Ovary (tissue), 9 donors: ENCODE measurements around the gene CYSRT1. TPM values are rescaled to one million over a fixed set of nuclear protein-coding genes. Genes with fewer than 3 reads are reported as not detected.

Experiments used
- DNase-seq, 5 donors: peaks; one replicate each; pipeline ENCODE4 v3.0.0-alpha.2; 2019 to 2020
- H3K27ac ChIP-seq, 2 donors: fragments of 200-600 bp; one replicate each; pipeline versions ENCODE4 v1.5.1 to v1.8.0; 2019 to 2022
- H3K27me3 ChIP-seq: fragments of 200-600 bp; one replicate; pipeline ENCODE4 v1.8.0; 2022
- H3K36me3 ChIP-seq: fragments of 200-600 bp; sonication (generic); one replicate; pipeline ENCODE4 v1.5.1; 2019
- H3K4me1 ChIP-seq: one replicate; pipeline ENCODE4 v1.8.1; 2013; ENCODE audit warnings: mild to moderate bottlenecking, moderate library complexity; ENCODE audit not compliant: insufficient read depth
- H3K4me3 ChIP-seq: fragments of 200-600 bp; sonication (generic); one replicate; pipeline ENCODE4 v1.5.1; 2017
- H3K9me3 ChIP-seq, 2 donors: fragments of 200-600 bp in 1 of 2; sonication (generic) in 1 of 2; one replicate each; pipeline versions ENCODE4 v1.5.1 to v1.8.1; 2013 to 2019; ENCODE audit warnings: mild to moderate bottlenecking in 1 of 2, moderate library complexity in 1 of 2
- CTCF ChIP-seq, 3 donors: fragments of 450-650 bp in 2 of 3; fragments of 200-600 bp in 1 of 3; IDR thresholded peaks; one replicate each; pipeline versions ENCODE4 v1.5.1 to v1.8.0; 2016 to 2022; ENCODE audit warnings: antibody characterized with exemption in 3 of 3, mild to moderate bottlenecking in 1 of 3
- EP300 ChIP-seq: sonication (generic); formaldehyde crosslinking; IDR thresholded peaks from one replicate; pipeline ENCODE4 v1.6.1; 2017; ENCODE audit warnings: antibody characterized with exemption
- POLR2A ChIP-seq: fragments of 450-650 bp; IDR thresholded peaks from one replicate; pipeline ENCODE4 v1.6.1; 2017; ENCODE audit warnings: antibody characterized with exemption, mild to moderate bottlenecking, moderate library complexity
- WGBS, 3 donors: extraction: QIAGEN DNeasy Blood & Tissue Kit in 1 of 3; methylation state at CpG; one replicate each; pipeline versions ENCODE4 v1.1.5 to v1.1.7; 2013 to 2017; 5-methylcytosine and 5-hydroxymethylcytosine counted together
- intact Hi-C, 4 donors: fragments of 100-400 bp; cut with DNase I; formaldehyde crosslinking; loops; one replicate each; pipeline versions ENCODE4 v1.11.0 to v1.15.1; 2022 to 2023
- polyA plus RNA-seq, 2 donors: library from polyadenylated mRNA; stranded (reverse); fragments of 200-250 nt in 1 of 2; fragments of 350-450 nt in 1 of 2; fragmentation: Illumina TruSeq in 1 of 2; extraction: RNeasy Lipid Tissue Mini Kit (QIAGEN cat#74804) in 1 of 2; gene quantifications; one replicate each; pipeline ENCODE4 v1.2.3, GENCODE V29; 2013 to 2014
- total RNA-seq, 7 donors: library from RNA; depleted of rRNA in 2 of 7; stranded (reverse); fragments of >200 nt in 2 of 7; fragmentation: NEBNext Ultra II Directional in 3 of 7; extraction: Animal tissue kit (Norgen Biotek cat#: 25700) in 3 of 7; gene quantifications; one replicate each; pipeline versions ENCODE4 v1.1.0 to v1.2.4, GENCODE V29; 2016 to 2023
- donor health status: DM: no; HTN: no; CAD: no; lungs with moderate emphysema.
- donor health status: DM: no; HTN: no; CAD: no.
- donor health status: Bipolar disorder and iron deficiency.
- donor health status: DM: yes; HTN: yes; CAD: no.
- donor health status: DM: no; HTN: no; CAD: no.
- donor health status: DM: yes; HTN: yes; CAD: no.

CYSRT1 gene
- total and polyA plus RNA-seq, 9 donors, result 0.12 to 0.80 (median 0.17) TPM; not detected in 4

GRCh38 chr9:137251490-137252268 lies 26.7 kb downstream of the CYSRT1 start:
- peaks cover 15% of the 10 kb centered on the region for H3K4me1 ChIP-seq
- H3K4me3 ChIP-seq, result no peak overlapping the region
- intact Hi-C loops, result no loop called here
- no peaks in the 10 kb centered on the region for H3K36me3 ChIP-seq
- H3K9me3 ChIP-seq, result no peaks in the 10 kb centered on the region
- TF ChIP-seq EP300 (no peak), CTCF (IDR thresholded peaks at IDR 0.05) (no peak), POLR2A (no peak)
- no peak overlapping the region for H3K27ac ChIP-seq
- WGBS, 3 donors, result 82 to 87% (median 86%) methylated on average over 21 to 22 of the region's 22 CpGs
- H3K27me3 ChIP-seq, result no peaks in the 10 kb centered on the region
- no peak for DNase-seq

GRCh38 chr9:137252555-137253506 lies 27.9 kb downstream of the CYSRT1 start:
- Histone ChIP-seq H3K27ac (no peak overlapping the region), H3K4me3 (no peak overlapping the region), H3K36me3 (no peaks in the 10 kb centered on the region), H3K4me1 (peaks cover 15% of the 10 kb centered on the region), H3K27me3 (no peaks in the 10 kb centered on the region), H3K9me3 (no peaks in the 10 kb centered on the region)
- WGBS, 3 donors, result 83 to 90% (median 85%) methylated on average over 33 to 35 of the region's 35 CpGs
- DNase-seq, result no peak
- intact Hi-C loops, result no loop called here
- TF ChIP-seq CTCF (IDR thresholded peaks at IDR 0.05), result no peak
- no peak for TF ChIP-seq POLR2A
- TF ChIP-seq EP300, result no peak

GRCh38 chr9:137253717-137254623 lies 29.0 kb downstream of the CYSRT1 start:
- Histone ChIP-seq H3K27me3 (no peaks in the 10 kb centered on the region), H3K4me1 (peaks cover 15% of the 10 kb centered on the region), H3K36me3 (no peaks in the 10 kb centered on the region), H3K4me3 (peak overlapping the region; percentile 71), H3K27ac (no peak overlapping the region), H3K9me3 (no peaks in the 10 kb centered on the region)
- no peak for TF ChIP-seq EP300
- no peak for TF ChIP-seq POLR2A
- TF ChIP-seq CTCF (IDR thresholded peaks at IDR 0.05), result no peak
- intact Hi-C loops, result no loop called here
- no peak for DNase-seq
- WGBS, 3 donors, result 44 to 49% (median 44%) methylated on average over 20 to 21 of the region's 21 CpGs
